T-helper 9 cell (primary cell): Measurements from ENCODE around the gene PACRG.

Experiments
- DNase-seq: peaks from one replicate; pipeline ENCODE4 v3.0.0-alpha.2; 2020

PACRG gene

GRCh38 chr6:163185744-163186143, 458.0 kb downstream of the PACRG start:
- no peak for DNase-seq

- DNase-seq = no peak
Observed at GRCh38 chr6:163186527-163186926, 458.8 kb downstream of the PACRG start.

- DNase-seq = no peak
Observed at GRCh38 chr6:163187201-163187600, 459.4 kb downstream of the PACRG start.

- no peak for DNase-seq
Observed at GRCh38 chr6:163187606-163188005, 459.8 kb downstream of the PACRG start.

- no peak for DNase-seq
Observed at GRCh38 chr6:163188746-163189145, 461.0 kb downstream of the PACRG start.

- DNase-seq = no peak
Observed at GRCh38 chr6:163189609-163190008, 461.8 kb downstream of the PACRG start.

GRCh38 chr6:163190786-163191185, 463.0 kb downstream of the PACRG start:
- no peak for DNase-seq

GRCh38 chr6:163191704-163192537, 464.1 kb downstream of the PACRG start:
- DNase-seq = no peak

GRCh38 chr6:163192591-163192990, 464.8 kb downstream of the PACRG start:
- DNase-seq = no peak

GRCh38 chr6:163193326-163193725, 465.6 kb downstream of the PACRG start:
- no peak for DNase-seq

- no peak for DNase-seq
Observed at GRCh38 chr6:163195721-163196691, 468.2 kb downstream of the PACRG start.

- no peak for DNase-seq
Observed at GRCh38 chr6:163197839-163198238, 470.1 kb downstream of the PACRG start.

GRCh38 chr6:163198396-163198795, 470.6 kb downstream of the PACRG start:
- DNase-seq = no peak

- DNase-seq = no peak
Observed at GRCh38 chr6:163199371-163199770, 471.6 kb downstream of the PACRG start.

- DNase-seq = no peak
Observed at GRCh38 chr6:163200289-163200688, 472.5 kb downstream of the PACRG start.

- no peak for DNase-seq
Observed at GRCh38 chr6:163200694-163201093, 472.9 kb downstream of the PACRG start.

- no peak for DNase-seq
Observed at GRCh38 chr6:163201855-163202254, 474.1 kb downstream of the PACRG start.

- DNase-seq = no peak
Observed at GRCh38 chr6:163206196-163206595, 478.4 kb downstream of the PACRG start.

- DNase-seq = no peak
Observed at GRCh38 chr6:163207431-163208383, 479.9 kb downstream of the PACRG start.

- DNase-seq = no peak
Observed at GRCh38 chr6:163209005-163209404, 481.2 kb downstream of the PACRG start.

GRCh38 chr6:163212123-163212522, 484.3 kb downstream of the PACRG start:
- no peak for DNase-seq

GRCh38 chr6:163214259-163214658, 486.5 kb downstream of the PACRG start:
- DNase-seq = no peak
